ENCODE measurements around the gene ADGRG6. TPM values are rescaled to one million over a fixed set of nuclear protein-coding genes. Genes with fewer than 3 reads are reported as not detected.

Gene ADGRG6
- total and polyA plus RNA-seq, 4 donors = 18.7 to 110 (median 45.7) TPM

- Histone ChIP-seq H3K36me3 (ENCODE audit: control insufficient read depth in 4 of 4, insufficient read depth in 3 of 4, low read depth in 1 of 4, low read length in 3 of 4) (no peaks in the 10 kb centered on the region), H3K27ac (ENCODE audit: low read depth in 1 of 2, low read length in 2 of 2) (no peak overlapping the region), H3K9me3 (ENCODE audit: control insufficient read depth in 4 of 4, low read length in 3 of 4) (no peaks in the 10 kb centered on the region), H3K9ac (ENCODE audit: low read depth in 1 of 2, low read length in 2 of 2) (no peak overlapping the region), H3K4me3 (ENCODE audit: low read depth in 1 of 3, low read length in 3 of 3) (no peak overlapping the region), H3K4me1 (ENCODE audit: control insufficient read depth in 4 of 4, insufficient read depth in 4 of 4, low read length in 3 of 4) (no peaks in the 10 kb centered on the region), H3K27me3 (ENCODE audit: control insufficient read depth in 4 of 4, insufficient read depth in 4 of 4, low read length in 3 of 4) (no peaks in the 10 kb centered on the region)
- no peak for TF ChIP-seq ATF3 (IDR thresholded peaks at IDR 0.05)
- TF ChIP-seq ZBTB33 (IDR thresholded peaks at IDR 0.05) = no peak
- no peak for TF ChIP-seq REST (IDR thresholded peaks at IDR 0.05)
- TF ChIP-seq TAF1 (conservative IDR thresholded peaks at IDR 0.05) = no peak
- TF ChIP-seq HNF4G (IDR thresholded peaks at IDR 0.05) = no peak
- no peak for TF ChIP-seq NR2F2 (IDR thresholded peaks at IDR 0.05)
- no peak for TF ChIP-seq FOXA2 (IDR thresholded peaks at IDR 0.05)
- TF ChIP-seq HNF4A (conservative IDR thresholded peaks at IDR 0.05) = no peak
- no peak for TF ChIP-seq MAX (IDR thresholded peaks at IDR 0.05)
- TF ChIP-seq RXRA (IDR thresholded peaks at IDR 0.05) = no peak
- no peak for TF ChIP-seq GABPA (IDR thresholded peaks at IDR 0.05 in 1 of 2, conservative IDR thresholded peaks at IDR 0.05 in 1 of 2)
- no peak for DNase-seq (ENCODE audit: low spot score)
- 86% methylated on average over 6 of the region's 6 CpGs for WGBS
Measured at GRCh38 chr6:142292166-142292924, 9.5 kb upstream of the ADGRG6 start.

- no peaks in the 10 kb centered on the region for H3K27me3 ChIP-seq (ENCODE audit: control insufficient read depth in 4 of 4, insufficient read depth in 4 of 4, low read length in 3 of 4)
- H3K9ac ChIP-seq (ENCODE audit: low read depth in 1 of 2, low read length in 2 of 2) = no peak overlapping the region
- no peak for DNase-seq (ENCODE audit: low spot score)
- H3K9me3 ChIP-seq (ENCODE audit: control insufficient read depth in 4 of 4, low read length in 3 of 4) = no peaks in the 10 kb centered on the region
- H3K4me1 ChIP-seq (ENCODE audit: control insufficient read depth in 4 of 4, insufficient read depth in 4 of 4, low read length in 3 of 4) = no peaks in the 10 kb centered on the region
- 95% methylated on average over 2 of the region's 2 CpGs for WGBS
- H3K36me3 ChIP-seq (ENCODE audit: control insufficient read depth in 4 of 4, insufficient read depth in 3 of 4, low read depth in 1 of 4, low read length in 3 of 4) = no peaks in the 10 kb centered on the region
- H3K4me3 ChIP-seq (ENCODE audit: low read depth in 1 of 3, low read length in 3 of 3) = no peak overlapping the region
- no peak overlapping the region for H3K27ac ChIP-seq (ENCODE audit: low read depth in 1 of 2, low read length in 2 of 2)
- TF ChIP-seq JUND (IDR thresholded peaks at IDR 0.05) (no peak), FOXA2 (IDR thresholded peaks at IDR 0.05) (no peak), SP1 (IDR thresholded peaks at IDR 0.05) (no peak), HNF4A (conservative IDR thresholded peaks at IDR 0.05) (no peak), HNF4G (IDR thresholded peaks at IDR 0.05) (no peak), RXRA (IDR thresholded peaks at IDR 0.05) (no peak), ATF3 (IDR thresholded peaks at IDR 0.05) (no peak), NR2F2 (IDR thresholded peaks at IDR 0.05) (no peak), RAD21 (IDR thresholded peaks at IDR 0.05) (no peak), EGR1 (IDR thresholded peaks at IDR 0.05; ENCODE audit: low read depth in 2 of 2) (no peak), CTCF (IDR thresholded peaks at IDR 0.05; ENCODE audit: low read depth, low read length, missing input control) (no peak), ZBTB33 (IDR thresholded peaks at IDR 0.05) (no peak), TAF1 (conservative IDR thresholded peaks at IDR 0.05) (no peak), YY1 (IDR thresholded peaks at IDR 0.05) (no peak), FOXA1 (IDR thresholded peaks at IDR 0.05) (no peak), MAX (IDR thresholded peaks at IDR 0.05) (no peak), GABPA (IDR thresholded peaks at IDR 0.05 in 1 of 2, conservative IDR thresholded peaks at IDR 0.05 in 1 of 2) (no peak)
Measured at GRCh38 chr6:142293121-142293520, 8.7 kb upstream of the ADGRG6 start.

Data from liver (tissue), 9 donors.